Fibroblast of lung (primary cell): ENCODE measurements around the gene CENPP. TPM values are rescaled to one million over a fixed set of nuclear protein-coding genes. Genes with fewer than 3 reads are reported as not detected.

Experiments used
- DNase-seq, 2 donors: peaks; one replicate each; pipeline versions ENCODE4 v3.0.0 to v3.0.0-alpha.2; 2010; ENCODE audit warnings: low read depth in 2 of 2
- H2AFZ ChIP-seq: 2 replicates; pipeline ENCODE4 v1.5.1; 2012; ENCODE audit warnings: low read length, control low read depth, inconsistent platforms
- H3K27ac ChIP-seq: 2 replicates; pipeline ENCODE4 v1.5.1; 2011; ENCODE audit warnings: low read length, control low read depth; ENCODE audit not compliant: insufficient read depth
- H3K27me3 ChIP-seq: 2 replicates; pipeline ENCODE4 v1.5.1; 2011; ENCODE audit warnings: mild to moderate bottlenecking, low read length; ENCODE audit not compliant: control insufficient read depth, insufficient read depth
- H3K36me3 ChIP-seq: 2 replicates; pipeline ENCODE4 v1.5.1; 2011; ENCODE audit warnings: low read length; ENCODE audit not compliant: control insufficient read depth, insufficient read depth
- H3K4me1 ChIP-seq: 2 replicates; pipeline ENCODE4 v1.5.1; 2011; ENCODE audit warnings: low read length; ENCODE audit not compliant: control insufficient read depth, insufficient read depth; ENCODE audit errors: extremely low read depth
- H3K4me2 ChIP-seq: 2 replicates; pipeline ENCODE4 v1.5.1; 2011; ENCODE audit warnings: low read length, control low read depth; ENCODE audit not compliant: insufficient read depth; ENCODE audit errors: extremely low read depth
- H3K4me3 ChIP-seq, 4 experiments: fragments of 200-600 bp in 1 of 4; sonication (generic) in 1 of 4; replicated peaks in 1 of 4; 2 replicates each; pipeline ENCODE4 v1.5.1; 2011 to 2016; ENCODE audit warnings: low read length in 4 of 4, low read depth in 3 of 4, mild to moderate bottlenecking in 3 of 4, control low read depth in 2 of 4, inconsistent platforms in 1 of 4, mixed read lengths in 1 of 4; ENCODE audit not compliant: insufficient read depth in 1 of 4; ENCODE audit errors: control extremely low read depth in 1 of 4
- H3K79me2 ChIP-seq: 2 replicates; pipeline ENCODE4 v1.5.1; 2012; ENCODE audit warnings: mild to moderate bottlenecking, low read length, inconsistent platforms; ENCODE audit not compliant: control insufficient read depth, insufficient read depth
- H3K9ac ChIP-seq: 2 replicates; pipeline ENCODE4 v1.5.1; 2011; ENCODE audit warnings: mild to moderate bottlenecking, low read length, control low read depth; ENCODE audit not compliant: insufficient read depth
- H3K9me3 ChIP-seq: 2 replicates; pipeline ENCODE4 v1.5.1; 2012; ENCODE audit warnings: low read depth, low read length; ENCODE audit not compliant: control insufficient read depth, insufficient read depth
- H4K20me1 ChIP-seq: 2 replicates; pipeline ENCODE4 v1.5.1; 2011; ENCODE audit warnings: low read length; ENCODE audit not compliant: control insufficient read depth, insufficient read depth; ENCODE audit errors: extremely low read depth
- EZH2 ChIP-seq: IDR thresholded peaks from 2 replicates; pipeline ENCODE4 v1.5.1; 2012; ENCODE audit warnings: low read length, control low read depth, mild to moderate bottlenecking; ENCODE audit errors: missing control alignments
- polyA plus RNA-seq, 2 donors: library from polyadenylated mRNA; depleted of rRNA in 1 of 2; stranded (reverse) in 1 of 2; unstranded in 1 of 2; fragments of >200 nt; gene quantifications; 2 replicates each; pipeline ENCODE4 v1.2.1, GENCODE V29; 2011 to 2012; ENCODE audit warnings: missing spikeins in 1 of 2
- total RNA-seq: library from RNA; depleted of rRNA; stranded (reverse); fragments of >200 nt; gene quantifications from 2 replicates; pipeline ENCODE4 v1.2.1, GENCODE V29; 2014
- TF ChIP-seq, protein P1 (sequence below), 2 donors: IDR thresholded peaks in 1 of 2; conservative IDR thresholded peaks in 1 of 2; 1 replicate in 1 of 2; 2 replicates in 1 of 2; pipeline ENCODE4 v1.5.1; 2011 to 2012; ENCODE audit warnings: low read length in 2 of 2, control low read depth in 1 of 2, inconsistent platforms in 1 of 2, low read depth in 1 of 2, mild to moderate bottlenecking in 1 of 2

CENPP gene
- total and polyA plus RNA-seq, 2 donors (not counting 1 experiment from before 2014, with no cell fraction given), result 1.7 to 2.4 TPM

GRCh38 chr9:92508018-92508820 lies 182.5 kb downstream of the CENPP start:
- Histone ChIP-seq H3K4me1 (peaks cover 29% of the 10 kb centered on the region), H3K4me3 (no peak overlapping the region), H3K9me3 (no peaks in the 10 kb centered on the region), H4K20me1 (no peaks in the 10 kb centered on the region), H3K79me2 (no peaks in the 10 kb centered on the region), H3K9ac (no peak overlapping the region), H3K36me3 (no peaks in the 10 kb centered on the region), H3K27ac (no peak overlapping the region), H3K27me3 (no peaks in the 10 kb centered on the region), H3K4me2 (peak overlapping the region; percentile 29), H2AFZ (peak overlapping the region; percentile 28)
- DNase-seq, result peak in 1 of 2 donors; percentile 12
- TF ChIP-seq EZH2, result no peak
- TF ChIP-seq, protein P1, sequence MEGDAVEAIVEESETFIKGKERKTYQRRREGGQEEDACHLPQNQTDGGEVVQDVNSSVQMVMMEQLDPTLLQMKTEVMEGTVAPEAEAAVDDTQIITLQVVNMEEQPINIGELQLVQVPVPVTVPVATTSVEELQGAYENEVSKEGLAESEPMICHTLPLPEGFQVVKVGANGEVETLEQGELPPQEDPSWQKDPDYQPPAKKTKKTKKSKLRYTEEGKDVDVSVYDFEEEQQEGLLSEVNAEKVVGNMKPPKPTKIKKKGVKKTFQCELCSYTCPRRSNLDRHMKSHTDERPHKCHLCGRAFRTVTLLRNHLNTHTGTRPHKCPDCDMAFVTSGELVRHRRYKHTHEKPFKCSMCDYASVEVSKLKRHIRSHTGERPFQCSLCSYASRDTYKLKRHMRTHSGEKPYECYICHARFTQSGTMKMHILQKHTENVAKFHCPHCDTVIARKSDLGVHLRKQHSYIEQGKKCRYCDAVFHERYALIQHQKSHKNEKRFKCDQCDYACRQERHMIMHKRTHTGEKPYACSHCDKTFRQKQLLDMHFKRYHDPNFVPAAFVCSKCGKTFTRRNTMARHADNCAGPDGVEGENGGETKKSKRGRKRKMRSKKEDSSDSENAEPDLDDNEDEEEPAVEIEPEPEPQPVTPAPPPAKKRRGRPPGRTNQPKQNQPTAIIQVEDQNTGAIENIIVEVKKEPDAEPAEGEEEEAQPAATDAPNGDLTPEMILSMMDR (conservative IDR thresholded peaks at IDR 0.05 in 1 of 2, IDR thresholded peaks at IDR 0.05 in 1 of 2; ENCODE audit: low read depth in 1 of 2, low read length in 2 of 2), result peak; percentile 5 to 10

GRCh38 chr9:92509050-92509449 lies 183.3 kb downstream of the CENPP start:
- Histone ChIP-seq H3K27ac (no peak overlapping the region), H4K20me1 (no peaks in the 10 kb centered on the region), H2AFZ (no peak overlapping the region), H3K36me3 (no peaks in the 10 kb centered on the region), H3K4me3 (no peak overlapping the region), H3K9me3 (no peaks in the 10 kb centered on the region), H3K79me2 (no peaks in the 10 kb centered on the region), H3K4me1 (peaks cover 29% of the 10 kb centered on the region), H3K27me3 (no peaks in the 10 kb centered on the region), H3K9ac (no peak overlapping the region), H3K4me2 (no peak overlapping the region)
- no peak for TF ChIP-seq EZH2
- TF ChIP-seq, protein P1 (conservative IDR thresholded peaks at IDR 0.05 in 1 of 2, IDR thresholded peaks at IDR 0.05 in 1 of 2; ENCODE audit: low read depth in 1 of 2, low read length in 2 of 2), result no peak
- DNase-seq, result no peak

DNA sequence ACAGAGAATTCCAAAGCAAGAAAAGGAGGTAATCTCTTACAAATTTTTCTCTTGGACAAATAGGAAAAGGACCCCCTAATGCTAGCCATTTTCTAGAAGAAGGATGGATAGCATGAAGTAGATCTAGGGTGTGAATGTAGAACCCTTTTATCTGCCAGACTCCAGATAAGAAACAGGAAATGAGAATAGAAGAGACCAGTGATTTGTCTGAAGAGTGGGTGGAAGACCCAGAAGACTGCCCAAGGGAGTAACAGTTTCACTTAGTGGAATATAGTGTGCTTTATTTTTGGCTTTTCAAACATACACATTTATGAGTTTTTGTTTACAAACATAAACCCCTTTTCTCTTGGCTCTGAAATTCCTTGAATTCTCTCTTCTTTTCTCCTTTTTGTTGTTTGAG lies 185.0 kb downstream of the CENPP start:
- Histone ChIP-seq H3K4me2 (no peak overlapping the region), H3K27me3 (no peaks in the 10 kb centered on the region), H2AFZ (no peak overlapping the region), H3K79me2 (no peaks in the 10 kb centered on the region), H3K9me3 (no peaks in the 10 kb centered on the region), H4K20me1 (no peaks in the 10 kb centered on the region), H3K27ac (no peak overlapping the region), H3K4me1 (peaks cover 19% of the 10 kb centered on the region), H3K4me3 (no peak overlapping the region), H3K36me3 (no peaks in the 10 kb centered on the region), H3K9ac (no peak overlapping the region)
- TF ChIP-seq, protein P1 (conservative IDR thresholded peaks at IDR 0.05 in 1 of 2, IDR thresholded peaks at IDR 0.05 in 1 of 2; ENCODE audit: low read depth in 1 of 2, low read length in 2 of 2), result no peak
- TF ChIP-seq EZH2, result no peak
- DNase-seq, result no peak
